Activated naive CD4-positive, alpha-beta T cell treated with anti-CD3 and anti-CD28 coated beads, Interleukin-2, amount 50 U/mL, for 24 hours (primary cell): ENCODE measurements around the gene FBXO44.
"Not testable (repeated sequence)": the region's sequence is repeated elsewhere in the genome, so short reads cannot be mapped to it uniquely, and the experiment has no call there.

Experiments used
- H3K27ac Mint-ChIP-seq: one replicate; pipeline ENCODE4 v1.8.0; 2021; ENCODE audit warnings: mild to moderate bottlenecking, mixed read lengths
- H3K27me3 Mint-ChIP-seq: one replicate; pipeline ENCODE4 v1.8.0; 2021; ENCODE audit warnings: mixed read lengths
- H3K36me3 Mint-ChIP-seq: one replicate; pipeline ENCODE4 v1.8.0; 2021; ENCODE audit warnings: mixed read lengths
- H3K4me1 Mint-ChIP-seq: one replicate; pipeline ENCODE4 v1.8.0; 2021; ENCODE audit warnings: mixed read lengths
- H3K4me3 Mint-ChIP-seq: one replicate; pipeline ENCODE4 v1.8.0; 2021; ENCODE audit warnings: mild to moderate bottlenecking, mixed read lengths
- H3K9me3 Mint-ChIP-seq: one replicate; pipeline ENCODE4 v1.8.0; 2021; ENCODE audit warnings: mixed read lengths

Gene FBXO44

DNA sequence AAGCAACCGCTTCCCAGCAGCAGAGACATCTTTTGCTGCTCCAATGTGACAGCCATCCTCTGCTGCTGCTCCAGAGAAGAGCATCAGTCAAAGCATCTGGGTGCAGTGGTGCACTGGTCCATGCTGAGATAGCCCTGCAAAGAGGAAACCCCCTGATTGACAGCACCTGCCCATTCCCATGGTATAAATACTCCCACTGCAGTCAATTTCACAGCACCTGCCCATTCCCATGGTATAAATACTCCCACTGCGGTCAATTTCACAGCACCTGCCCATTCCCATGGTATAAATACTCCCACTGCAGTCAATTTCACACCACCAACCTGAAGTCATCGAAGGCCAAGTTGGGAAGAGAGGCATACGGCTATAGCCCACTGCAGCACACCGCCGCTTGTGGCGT is 25.9 kb upstream of the FBXO44 start:
- Mint-ChIP-seq H3K27me3 (peaks cover 6% of the 10 kb centered on the region), H3K4me3 (no peak overlapping the region), H3K36me3 (no peaks in the 10 kb centered on the region), H3K27ac (no peak overlapping the region), H3K9me3 (no peaks in the 10 kb centered on the region), H3K4me1 (no peaks in the 10 kb centered on the region)

DNA sequence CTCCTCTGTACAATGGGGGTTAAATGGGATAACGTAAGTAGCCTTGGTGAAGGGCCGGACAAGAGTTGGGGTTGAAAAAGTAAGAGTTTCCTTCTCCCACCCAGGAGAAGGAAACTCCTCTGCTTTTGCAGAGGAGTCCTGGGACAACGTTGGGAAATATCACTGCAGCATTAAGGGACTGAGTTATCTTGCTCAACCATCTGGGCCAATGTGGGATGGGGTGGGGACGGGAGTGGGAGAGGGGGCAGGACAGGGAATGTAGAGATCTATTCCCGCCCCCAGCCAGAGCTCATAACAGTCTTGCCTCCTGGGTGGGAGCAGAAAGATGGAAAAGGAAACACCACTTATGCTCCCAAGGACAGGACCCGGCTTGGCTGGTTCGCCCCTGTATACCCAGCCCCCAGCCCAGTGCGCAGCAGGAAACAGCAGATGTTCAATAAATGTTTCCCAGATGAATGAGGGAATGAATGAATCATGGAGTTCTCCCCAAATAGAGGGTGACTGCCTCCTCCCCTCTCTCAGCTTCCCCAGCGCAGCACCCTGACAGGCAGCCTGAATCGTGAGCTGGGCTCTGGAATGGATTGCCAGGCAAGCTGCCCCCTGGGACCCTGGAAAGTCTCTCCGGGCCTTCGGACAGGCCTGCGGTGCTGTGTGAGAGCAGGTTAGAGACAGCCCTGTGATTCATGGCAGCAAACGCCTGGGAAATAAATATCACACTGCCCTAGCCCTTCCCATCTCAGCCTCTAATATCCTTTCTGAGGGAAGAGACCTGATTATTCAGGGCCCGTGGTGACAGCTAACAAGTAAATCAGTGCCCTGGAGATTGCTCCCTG is 25.3 kb upstream of the FBXO44 start:
- H3K36me3 Mint-ChIP-seq: no peaks in the 10 kb centered on the region
- no peaks in the 10 kb centered on the region for H3K4me1 Mint-ChIP-seq
- no peak overlapping the region for H3K27ac Mint-ChIP-seq
- H3K27me3 Mint-ChIP-seq: peaks cover 9% of the 10 kb centered on the region
- H3K9me3 Mint-ChIP-seq: no peaks in the 10 kb centered on the region
- no peak overlapping the region for H3K4me3 Mint-ChIP-seq

DNA sequence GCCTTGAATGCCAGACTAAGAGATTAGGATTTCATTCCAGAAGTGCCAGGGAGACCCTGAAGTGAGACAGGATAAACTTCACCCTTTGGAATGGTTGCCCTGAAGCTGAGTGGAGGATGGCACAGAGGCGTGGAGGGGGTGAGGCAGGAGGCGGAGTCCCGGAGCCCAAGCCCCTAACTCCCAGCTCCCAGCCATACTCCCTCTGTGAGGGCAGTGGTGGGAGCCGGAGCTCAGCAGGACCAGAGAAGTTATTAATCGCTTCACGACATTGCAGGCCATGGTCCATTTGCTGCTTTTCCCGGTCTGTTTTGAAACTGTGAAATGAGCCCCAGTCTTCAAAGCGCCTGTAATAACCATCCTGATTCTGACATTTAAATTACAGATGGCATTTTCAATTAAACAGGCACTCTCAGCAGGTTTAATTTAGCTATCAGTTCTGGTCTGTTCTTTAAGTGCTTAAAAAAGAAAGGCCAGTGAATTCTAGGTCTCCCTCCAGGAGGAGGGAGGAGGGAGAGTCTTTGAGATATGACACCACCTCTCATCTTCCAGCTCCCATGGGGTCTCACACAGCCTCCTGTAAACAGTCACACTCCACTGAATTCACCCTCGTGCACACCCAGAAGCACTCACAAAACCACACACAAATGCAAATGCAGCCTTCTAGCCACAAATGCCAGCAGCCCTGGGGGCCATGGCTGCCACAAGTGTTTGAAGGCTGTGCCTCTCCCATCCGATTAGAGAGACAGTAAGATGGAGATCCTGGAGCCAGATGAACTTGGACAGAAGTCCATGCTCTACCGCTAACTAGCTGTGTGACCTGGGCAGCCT is 20.1 kb upstream of the FBXO44 start:
- Mint-ChIP-seq H3K9me3 (no peaks in the 10 kb centered on the region), H3K27ac (no peak overlapping the region), H3K27me3 (peaks cover 10% of the 10 kb centered on the region), H3K4me1 (no peaks in the 10 kb centered on the region), H3K4me3 (no peak overlapping the region), H3K36me3 (no peaks in the 10 kb centered on the region)

DNA sequence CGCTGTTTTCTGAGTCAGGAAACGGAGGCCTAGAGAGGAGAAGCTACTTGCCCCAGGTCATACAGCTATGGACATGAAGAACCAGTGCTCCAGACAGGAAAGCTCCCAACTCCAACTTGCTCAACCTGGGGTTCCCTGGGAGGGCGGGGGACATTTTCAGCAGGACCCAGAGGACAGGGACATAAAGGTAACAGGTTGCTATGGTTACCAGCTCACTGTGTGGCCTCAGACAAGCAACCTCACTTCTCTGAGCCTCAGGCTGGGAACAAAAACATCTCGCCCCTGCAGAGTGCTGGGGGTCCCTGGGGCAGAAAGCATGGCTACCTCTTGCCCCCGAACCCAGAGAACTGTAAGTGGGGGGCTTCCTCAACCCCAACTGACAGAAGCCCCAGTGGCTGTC is 16.6 kb upstream of the FBXO44 start:
- H3K4me3 Mint-ChIP-seq: no peak overlapping the region
- H3K27me3 Mint-ChIP-seq: peaks cover 9% of the 10 kb centered on the region

DNA sequence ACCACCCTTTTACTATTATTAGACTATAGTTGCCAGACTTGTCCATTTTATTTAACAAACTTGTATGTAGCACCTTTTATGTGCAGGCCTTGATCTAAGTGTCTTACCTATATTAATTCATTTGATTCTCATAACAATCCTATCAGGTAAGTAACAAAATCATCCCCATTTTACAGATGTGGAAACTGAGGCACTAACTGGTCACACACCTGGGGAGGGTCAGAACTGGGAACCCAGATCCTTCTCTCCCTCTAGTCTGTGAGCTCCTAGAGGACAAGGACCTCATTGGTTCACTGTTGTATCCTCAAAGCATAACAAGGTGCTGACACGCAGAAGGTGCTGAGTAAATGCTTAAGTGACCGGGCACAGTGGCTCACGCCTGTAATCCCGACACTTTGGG is 15.3 kb upstream of the FBXO44 start:
- Mint-ChIP-seq H3K27ac (no peak overlapping the region), H3K9me3 (no peaks in the 10 kb centered on the region), H3K36me3 (no peaks in the 10 kb centered on the region), H3K4me3 (no peak overlapping the region), H3K27me3 (peaks cover 6% of the 10 kb centered on the region), H3K4me1 (no peaks in the 10 kb centered on the region)

More for the DNA sequence above, 16.6 kb upstream of the FBXO44 start:
- Mint-ChIP-seq H3K4me1 (no peaks in the 10 kb centered on the region), H3K9me3 (no peaks in the 10 kb centered on the region), H3K36me3 (no peaks in the 10 kb centered on the region), H3K27ac (no peak overlapping the region)

DNA sequence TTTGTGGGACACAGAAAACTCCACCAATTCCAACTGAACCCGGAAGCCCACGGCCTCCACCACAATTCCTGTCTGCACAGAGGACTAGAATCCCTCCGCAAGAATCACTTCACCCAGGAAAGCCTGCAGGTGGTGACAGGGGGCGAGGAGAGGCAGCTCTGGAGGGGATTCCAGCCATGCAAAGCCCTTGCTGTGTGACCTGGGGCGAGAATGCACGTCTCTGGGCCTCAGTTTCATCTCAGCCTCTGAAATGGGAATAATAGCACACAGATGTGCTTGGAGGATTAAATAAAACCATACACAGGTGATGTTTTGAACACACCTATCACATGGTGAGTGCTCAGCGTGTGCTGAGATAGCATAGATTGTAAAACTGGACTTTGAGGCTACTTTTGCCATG is 14.6 kb upstream of the FBXO44 start:
- H3K36me3 Mint-ChIP-seq: no peaks in the 10 kb centered on the region
- H3K27ac Mint-ChIP-seq: no peak overlapping the region
- no peak overlapping the region for H3K4me3 Mint-ChIP-seq
- no peaks in the 10 kb centered on the region for H3K9me3 Mint-ChIP-seq
- H3K4me1 Mint-ChIP-seq: no peaks in the 10 kb centered on the region
- H3K27me3 Mint-ChIP-seq: peaks cover 6% of the 10 kb centered on the region

DNA sequence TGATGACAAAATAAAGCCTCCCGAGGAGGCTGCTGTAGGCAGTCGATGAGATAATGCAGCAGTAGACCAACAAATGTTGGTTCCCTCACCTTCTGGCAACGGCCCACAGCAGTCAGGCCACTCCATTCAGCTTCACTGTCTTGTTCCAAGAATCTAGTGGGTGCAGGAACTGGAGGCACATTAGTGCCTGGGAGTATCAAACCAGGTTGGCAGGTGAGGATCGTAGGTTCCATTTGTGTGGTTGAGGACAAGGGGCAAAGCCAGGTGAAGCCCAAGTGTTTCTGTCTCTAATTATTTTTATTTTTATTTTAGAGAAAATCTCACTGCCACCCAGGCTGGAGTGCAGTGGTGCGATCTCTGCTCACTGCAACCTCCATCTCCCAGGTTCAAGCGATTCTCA is 13.7 kb upstream of the FBXO44 start:
- Mint-ChIP-seq H3K4me3 (no peak overlapping the region), H3K27me3 (peaks cover 4% of the 10 kb centered on the region), H3K9me3 (no peaks in the 10 kb centered on the region), H3K36me3 (no peaks in the 10 kb centered on the region), H3K27ac (no peak overlapping the region), H3K4me1 (no peaks in the 10 kb centered on the region)

DNA sequence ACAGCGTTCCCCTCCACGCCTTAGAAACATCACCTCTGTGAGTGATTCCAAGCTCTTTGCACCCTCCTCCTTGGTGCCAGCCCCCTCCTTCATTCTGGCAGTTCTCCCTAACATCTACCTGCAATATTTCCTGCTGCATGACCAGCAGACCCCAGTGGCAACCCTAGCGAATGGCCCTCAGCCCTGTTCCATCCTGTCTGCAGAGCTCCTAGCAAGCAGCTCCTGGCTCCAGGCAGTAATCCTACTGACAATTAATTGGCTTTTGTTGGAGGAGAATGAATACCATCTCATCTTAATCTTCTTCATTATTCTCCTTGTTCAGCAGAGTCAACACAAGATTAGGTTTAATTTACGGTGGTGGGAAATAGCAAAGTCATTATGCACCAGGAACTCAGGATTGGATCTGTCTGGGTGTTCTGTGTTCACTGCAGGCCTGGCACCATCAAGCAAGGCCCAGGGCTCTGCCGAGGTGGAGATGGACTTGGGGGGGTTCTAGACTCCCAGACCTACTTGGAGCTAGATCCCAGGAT is 12.8 kb upstream of the FBXO44 start:
- Mint-ChIP-seq H3K27ac (no peak overlapping the region), H3K9me3 (no peaks in the 10 kb centered on the region), H3K4me1 (no peaks in the 10 kb centered on the region), H3K27me3 (peaks cover under 1% of the 10 kb centered on the region), H3K4me3 (no peak overlapping the region), H3K36me3 (no peaks in the 10 kb centered on the region)

DNA sequence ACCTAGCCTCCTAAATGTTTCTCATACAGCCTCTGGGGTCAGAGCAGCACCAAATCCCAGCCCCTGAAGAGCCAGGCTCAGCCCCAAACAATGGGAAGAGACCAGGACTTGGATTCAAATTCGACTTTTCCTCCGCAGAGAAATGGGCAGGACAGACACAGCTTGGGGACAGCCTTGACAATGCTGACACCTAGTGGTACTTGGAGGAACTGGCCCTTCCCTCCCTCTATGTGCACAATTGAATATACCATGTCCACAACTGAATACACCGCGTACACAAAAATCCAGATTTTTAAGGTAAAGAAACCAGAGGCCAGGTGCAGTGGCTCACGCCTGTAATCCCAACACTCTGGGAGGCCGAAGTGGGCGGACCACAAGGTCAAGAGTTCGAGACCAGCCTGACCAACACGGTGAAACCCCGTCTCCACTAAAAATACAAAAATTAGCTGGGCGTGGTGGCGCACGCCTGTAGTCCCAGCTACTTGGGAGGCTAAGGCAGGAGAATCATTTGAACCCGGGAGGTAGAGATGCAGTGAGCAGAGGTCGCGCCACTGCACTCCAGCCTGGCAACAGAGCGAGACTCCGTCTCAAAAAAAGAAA is 12.2 kb upstream of the FBXO44 start:
- not testable (repeated sequence) for H3K36me3 Mint-ChIP-seq, H3K4me3 Mint-ChIP-seq, H3K4me1 Mint-ChIP-seq

DNA sequence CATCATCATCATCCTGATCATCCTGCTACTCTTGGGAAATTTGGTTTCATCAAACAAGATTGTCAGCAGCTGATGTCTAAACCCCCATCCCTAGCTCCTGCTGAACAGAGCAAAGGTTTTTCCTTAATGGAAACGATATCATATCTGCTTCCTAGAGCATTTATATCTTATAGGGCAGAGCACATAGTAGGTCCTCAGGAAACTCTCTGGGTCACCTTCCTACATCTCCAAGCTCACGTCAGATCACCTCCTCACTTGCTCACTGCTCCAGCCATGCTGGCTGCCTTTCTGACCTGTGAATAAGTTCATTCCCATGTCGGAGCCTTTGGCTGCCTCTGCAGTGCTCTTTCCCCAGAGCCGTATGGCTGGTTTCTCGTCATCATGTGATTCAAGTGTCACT is 10.9 kb upstream of the FBXO44 start:
- Mint-ChIP-seq H3K27me3 (no peaks in the 10 kb centered on the region), H3K9me3 (no peaks in the 10 kb centered on the region), H3K4me3 (no peak overlapping the region), H3K4me1 (peaks cover 3% of the 10 kb centered on the region), H3K27ac (peak overlapping the region; percentile 15), H3K36me3 (no peaks in the 10 kb centered on the region)

More for the DNA sequence above, 12.2 kb upstream of the FBXO44 start:
- H3K9me3 Mint-ChIP-seq, H3K27me3 Mint-ChIP-seq, H3K27ac Mint-ChIP-seq: not testable (repeated sequence)

DNA sequence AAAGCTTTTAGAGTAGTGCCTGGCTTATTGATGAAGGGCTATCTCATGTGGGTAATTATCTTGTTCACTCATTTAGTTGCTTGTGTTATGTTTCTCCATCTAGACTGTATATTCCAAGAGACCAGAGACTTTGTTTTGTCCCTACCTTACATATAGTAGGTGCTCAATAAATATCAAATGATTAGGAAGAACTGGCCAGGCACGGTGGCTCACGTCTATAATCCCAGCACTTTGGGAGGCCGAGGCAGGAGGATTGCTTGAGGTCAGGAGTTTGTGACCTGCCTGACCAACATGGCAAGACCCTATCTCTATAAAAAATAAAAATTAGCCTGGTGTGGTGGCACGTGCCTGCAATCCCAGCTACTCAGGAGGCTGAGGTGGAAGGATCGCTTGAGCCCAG is 9.4 kb upstream of the FBXO44 start:
- Mint-ChIP-seq H3K27me3 (no peaks in the 10 kb centered on the region), H3K4me3 (no peak overlapping the region), H3K36me3 (no peaks in the 10 kb centered on the region), H3K4me1 (peaks cover 10% of the 10 kb centered on the region), H3K27ac (no peak overlapping the region), H3K9me3 (no peaks in the 10 kb centered on the region)

DNA sequence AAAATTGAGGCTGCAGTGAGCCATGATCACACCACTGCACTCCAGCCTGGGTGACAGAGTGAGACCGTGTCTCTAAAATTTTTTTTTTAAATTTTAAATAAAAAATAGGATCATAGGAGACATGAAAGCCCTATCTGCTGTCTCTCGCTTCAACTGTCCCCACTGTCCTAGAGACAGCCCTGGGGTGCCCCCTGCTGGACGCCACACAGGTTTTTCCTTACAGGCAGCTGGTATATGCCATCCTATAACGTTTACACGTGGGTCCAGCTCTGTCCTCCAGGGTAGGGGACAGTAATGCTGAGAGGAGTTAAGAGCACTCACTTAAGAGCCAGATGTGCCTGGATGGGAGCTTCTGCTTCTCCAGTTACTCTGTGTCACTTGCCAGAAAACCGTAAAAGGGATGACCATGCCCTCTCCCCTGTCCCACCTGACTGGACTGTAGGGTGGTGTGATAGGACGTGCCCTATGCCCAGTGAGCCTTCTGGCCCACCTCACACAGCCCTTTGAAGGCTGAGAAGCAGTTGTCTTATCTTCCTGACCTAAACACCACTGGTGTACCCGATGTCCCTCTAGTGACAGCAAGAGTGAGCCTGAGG is 8.9 kb upstream of the FBXO44 start:
- H3K4me3 Mint-ChIP-seq: no peak overlapping the region
- H3K36me3 Mint-ChIP-seq: no peaks in the 10 kb centered on the region
- H3K4me1 Mint-ChIP-seq: peaks cover 15% of the 10 kb centered on the region
- no peak overlapping the region for H3K27ac Mint-ChIP-seq
- no peaks in the 10 kb centered on the region for H3K9me3 Mint-ChIP-seq
- no peaks in the 10 kb centered on the region for H3K27me3 Mint-ChIP-seq

DNA sequence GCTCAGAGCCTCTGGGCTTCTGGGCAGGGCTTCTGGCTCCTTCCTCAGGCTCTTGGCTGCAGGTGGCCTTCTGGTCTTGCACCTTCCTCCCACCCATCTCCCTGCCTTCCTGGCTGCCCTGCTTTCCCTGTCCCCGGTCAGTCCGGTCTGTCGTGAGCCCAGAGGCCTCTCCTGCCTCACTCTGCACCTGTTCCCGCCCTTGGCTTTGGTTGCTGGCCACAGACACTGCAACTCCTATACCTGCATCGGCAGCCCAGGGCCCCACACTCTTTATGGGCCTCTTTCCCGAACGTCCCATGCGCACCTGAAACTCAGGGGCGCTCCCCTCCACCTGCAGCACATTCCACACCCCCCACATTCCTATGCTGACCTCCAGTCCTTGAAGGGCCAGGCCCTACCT is 8.4 kb upstream of the FBXO44 start:
- no peaks in the 10 kb centered on the region for H3K9me3 Mint-ChIP-seq
- no peaks in the 10 kb centered on the region for H3K27me3 Mint-ChIP-seq
- no peaks in the 10 kb centered on the region for H3K36me3 Mint-ChIP-seq
- H3K4me3 Mint-ChIP-seq: no peak overlapping the region
- H3K27ac Mint-ChIP-seq: no peak overlapping the region
- H3K4me1 Mint-ChIP-seq: peaks cover 21% of the 10 kb centered on the region

DNA sequence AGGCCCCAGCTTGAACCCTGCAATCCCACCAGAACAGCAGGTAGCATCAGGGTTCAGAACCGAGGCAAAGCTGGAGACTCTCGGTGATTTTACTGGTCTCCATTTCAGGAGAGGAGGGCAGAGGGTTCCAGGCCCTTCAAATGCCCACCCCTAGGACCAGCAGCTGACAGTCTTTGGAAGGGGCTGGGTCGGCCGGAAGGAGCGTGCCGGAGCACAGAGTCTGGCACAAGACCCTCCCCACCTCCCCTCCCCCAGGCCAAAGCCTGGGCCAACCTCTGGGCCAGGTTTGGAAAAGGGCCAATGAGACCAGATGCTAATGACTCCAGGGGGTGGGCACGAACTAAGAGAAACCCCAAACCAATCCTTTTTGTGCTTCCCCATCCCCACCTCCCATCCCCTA is 7.3 kb upstream of the FBXO44 start:
- Mint-ChIP-seq H3K27me3 (no peaks in the 10 kb centered on the region), H3K27ac (no peak overlapping the region), H3K4me3 (no peak overlapping the region), H3K4me1 (peaks cover 28% of the 10 kb centered on the region), H3K36me3 (no peaks in the 10 kb centered on the region), H3K9me3 (no peaks in the 10 kb centered on the region)

DNA sequence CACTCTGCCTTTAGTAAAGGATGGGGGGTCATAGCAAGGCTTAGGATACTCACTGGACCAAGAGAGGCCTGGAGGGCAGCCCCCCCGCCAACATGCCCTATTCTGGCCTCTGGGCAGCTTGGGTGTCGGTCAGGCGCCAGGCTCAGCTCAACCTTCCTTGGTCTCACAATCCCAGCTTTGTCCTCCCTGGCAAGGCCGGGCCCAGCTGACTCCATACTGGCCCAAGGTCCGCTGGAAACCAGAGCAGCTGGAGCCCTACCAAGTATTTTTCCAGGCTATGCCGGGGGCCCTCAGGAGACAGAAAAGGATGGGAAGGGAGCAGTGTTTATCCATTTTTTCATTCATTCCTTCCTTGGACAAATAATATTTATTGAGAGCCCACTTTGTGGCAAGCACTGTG is 6.6 kb upstream of the FBXO44 start:
- Mint-ChIP-seq H3K4me3 (no peak overlapping the region), H3K4me1 (peaks cover 29% of the 10 kb centered on the region), H3K27ac (no peak overlapping the region), H3K27me3 (no peaks in the 10 kb centered on the region), H3K9me3 (no peaks in the 10 kb centered on the region), H3K36me3 (no peaks in the 10 kb centered on the region)
